GM21717 (cell line): Measurements from ENCODE around the gene SMCO2.
"Not testable (repeated sequence)": the region's sequence is repeated elsewhere in the genome, so short reads cannot be mapped to it uniquely, and the experiment has no call there.

Experiments used
- ATAC-seq: cut with Tn5 transposase; IDR thresholded peaks from one replicate; pipeline ENCODE4 v1.9.1; 2021; ENCODE audit warnings: mild to moderate bottlenecking, moderate library complexity; ENCODE audit not compliant: unreplicated experiment

Gene SMCO2

GRCh38 chr12:27523642-27524493 lies 77.3 kb downstream of the SMCO2 start, which contains the start of gene PPFIBP1:
PPFIBP1 (plus strand) TSS chr12:27524206; CDS start chr12:27633397, 109,191 bp downstream.
- peak; percentile 94 for ATAC-seq

- ATAC-seq = no peak
These were observed 77.9 kb downstream of the SMCO2 start for GRCh38 chr12:27524494-27524835.

GRCh38 chr12:27524839-27525753 lies 78.6 kb downstream of the SMCO2 start:
- no peak for ATAC-seq

- ATAC-seq = no peak
These were observed 81.0 kb downstream of the SMCO2 start for GRCh38 chr12:27527512-27527911.

- ATAC-seq = no peak
These were observed 82.3 kb downstream of the SMCO2 start for GRCh38 chr12:27528788-27529187.

GRCh38 chr12:27530157-27530922 lies 83.8 kb downstream of the SMCO2 start:
- no peak for ATAC-seq

- ATAC-seq = no peak
These were observed 85.4 kb downstream of the SMCO2 start for GRCh38 chr12:27531896-27532295.

- no peak for ATAC-seq
These were observed 87.7 kb downstream of the SMCO2 start for GRCh38 chr12:27534060-27534764.

GRCh38 chr12:27534765-27535161 lies 88.2 kb downstream of the SMCO2 start:
- ATAC-seq = no peak

GRCh38 chr12:27535318-27535717 lies 88.8 kb downstream of the SMCO2 start:
- peak; percentile 53 for ATAC-seq

GRCh38 chr12:27537855-27538675 lies 91.5 kb downstream of the SMCO2 start:
- no peak for ATAC-seq

- ATAC-seq = no peak
These were observed 92.7 kb downstream of the SMCO2 start for GRCh38 chr12:27539191-27539631.

- no peak for ATAC-seq
These were observed 94.6 kb downstream of the SMCO2 start for GRCh38 chr12:27541031-27541719.

GRCh38 chr12:27542628-27543027 lies 96.1 kb downstream of the SMCO2 start:
- no peak for ATAC-seq

- not testable (repeated sequence) for ATAC-seq
These were observed 98.3 kb downstream of the SMCO2 start for GRCh38 chr12:27544858-27545257.

GRCh38 chr12:27545665-27546064 lies 99.1 kb downstream of the SMCO2 start:
- ATAC-seq = no peak

- no peak for ATAC-seq
These were observed 101.1 kb downstream of the SMCO2 start for GRCh38 chr12:27547592-27547991.

- ATAC-seq = no peak
These were observed 102.0 kb downstream of the SMCO2 start for GRCh38 chr12:27548301-27549199.
